ENCODE data around the gene P4HA2.

The P4HA2 gene

GRCh38 chr5:132253008-132253441 lies 25.4 kb upstream of the P4HA2 start:
- TF ChIP-seq, protein P1, sequence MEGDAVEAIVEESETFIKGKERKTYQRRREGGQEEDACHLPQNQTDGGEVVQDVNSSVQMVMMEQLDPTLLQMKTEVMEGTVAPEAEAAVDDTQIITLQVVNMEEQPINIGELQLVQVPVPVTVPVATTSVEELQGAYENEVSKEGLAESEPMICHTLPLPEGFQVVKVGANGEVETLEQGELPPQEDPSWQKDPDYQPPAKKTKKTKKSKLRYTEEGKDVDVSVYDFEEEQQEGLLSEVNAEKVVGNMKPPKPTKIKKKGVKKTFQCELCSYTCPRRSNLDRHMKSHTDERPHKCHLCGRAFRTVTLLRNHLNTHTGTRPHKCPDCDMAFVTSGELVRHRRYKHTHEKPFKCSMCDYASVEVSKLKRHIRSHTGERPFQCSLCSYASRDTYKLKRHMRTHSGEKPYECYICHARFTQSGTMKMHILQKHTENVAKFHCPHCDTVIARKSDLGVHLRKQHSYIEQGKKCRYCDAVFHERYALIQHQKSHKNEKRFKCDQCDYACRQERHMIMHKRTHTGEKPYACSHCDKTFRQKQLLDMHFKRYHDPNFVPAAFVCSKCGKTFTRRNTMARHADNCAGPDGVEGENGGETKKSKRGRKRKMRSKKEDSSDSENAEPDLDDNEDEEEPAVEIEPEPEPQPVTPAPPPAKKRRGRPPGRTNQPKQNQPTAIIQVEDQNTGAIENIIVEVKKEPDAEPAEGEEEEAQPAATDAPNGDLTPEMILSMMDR (IDR thresholded peaks at IDR 0.05; ENCODE audit: insufficient read depth, low read length, poor library complexity, severe bottlenecking): no peak
- no peak for DNase-seq (ENCODE audit: extremely low read depth, insufficient read length)
- no peak overlapping the region for H3K4me3 ChIP-seq (replicated peaks; ENCODE audit: low read depth, low read length)
- H3K27me3 ChIP-seq (replicated peaks; ENCODE audit: control insufficient read depth, insufficient read depth, low read length): no peaks in the 10 kb centered on the region; the same call in 1 of the 2 replicates
- no peaks in the 10 kb centered on the region for H3K36me3 ChIP-seq (ENCODE audit: control insufficient read depth, insufficient read depth, low read length)

- Histone ChIP-seq H3K27me3 (replicated peaks; ENCODE audit: control insufficient read depth, insufficient read depth, low read length) (no peaks in the 10 kb centered on the region; the same call in 1 of the 2 replicates), H3K36me3 (ENCODE audit: control insufficient read depth, insufficient read depth, low read length) (no peaks in the 10 kb centered on the region), H3K4me3 (replicated peaks; ENCODE audit: low read depth, low read length) (no peak overlapping the region)
- DNase-seq (ENCODE audit: extremely low read depth, insufficient read length): no peak
- TF ChIP-seq, protein P1 (IDR thresholded peaks at IDR 0.05; ENCODE audit: insufficient read depth, low read length, poor library complexity, severe bottlenecking): no peak
These were observed 23.6 kb upstream of the P4HA2 start for GRCh38 chr5:132251220-132251725.

- TF ChIP-seq, protein P1 (IDR thresholded peaks at IDR 0.05; ENCODE audit: insufficient read depth, low read length, poor library complexity, severe bottlenecking): no peak
- H3K4me3 ChIP-seq (replicated peaks; ENCODE audit: low read depth, low read length): no peak overlapping the region
- no peaks in the 10 kb centered on the region for H3K36me3 ChIP-seq (ENCODE audit: control insufficient read depth, insufficient read depth, low read length)
- H3K27me3 ChIP-seq (replicated peaks; ENCODE audit: control insufficient read depth, insufficient read depth, low read length): no peaks in the 10 kb centered on the region
- no peak for DNase-seq (ENCODE audit: extremely low read depth, insufficient read length)
These were observed 22.9 kb upstream of the P4HA2 start for GRCh38 chr5:132250547-132250946.

GRCh38 chr5:132246806-132247205 lies 19.2 kb upstream of the P4HA2 start:
- Histone ChIP-seq H3K27me3 (replicated peaks; ENCODE audit: control insufficient read depth, insufficient read depth, low read length) (no peaks in the 10 kb centered on the region), H3K36me3 (ENCODE audit: control insufficient read depth, insufficient read depth, low read length) (no peaks in the 10 kb centered on the region), H3K4me3 (replicated peaks; ENCODE audit: low read depth, low read length) (no peak overlapping the region)
- no peak for DNase-seq (ENCODE audit: extremely low read depth, insufficient read length)
- TF ChIP-seq, protein P1 (IDR thresholded peaks at IDR 0.05; ENCODE audit: insufficient read depth, low read length, poor library complexity, severe bottlenecking): no peak

- TF ChIP-seq, protein P1 (IDR thresholded peaks at IDR 0.05; ENCODE audit: insufficient read depth, low read length, poor library complexity, severe bottlenecking): no peak
These were observed 17.9 kb upstream of the P4HA2 start for GRCh38 chr5:132245593-132245992.

More at GRCh38 chr5:132245593-132245992, 17.9 kb upstream of the P4HA2 start:
- DNase-seq (ENCODE audit: extremely low read depth, insufficient read length): no peak
- H3K27me3 ChIP-seq (replicated peaks; ENCODE audit: control insufficient read depth, insufficient read depth, low read length): no peaks in the 10 kb centered on the region
- H3K4me3 ChIP-seq (replicated peaks; ENCODE audit: low read depth, low read length): no peak overlapping the region
- no peaks in the 10 kb centered on the region for H3K36me3 ChIP-seq (ENCODE audit: control insufficient read depth, insufficient read depth, low read length)

Measured in GM06990 (cell line).